Measurements from ENCODE around the gene ZNF234.

The ZNF234 gene

GRCh38 chr19:44092108-44092507, 49.2 kb upstream of the ZNF234 start (continued):
- TF ChIP-seq PATZ1 (CRISPR knock-in tag; IDR thresholded peaks at IDR 0.05; ENCODE audit: borderline replicate concordance): no peak

- no peak for TF ChIP-seq ARNTL (CRISPR knock-in tag; IDR thresholded peaks at IDR 0.05; ENCODE audit: borderline replicate concordance, low read depth)
- 0 out of 2 replicates have a peak, but pooled peaks have one; percentile 42 for TF ChIP-seq CSDC2 (CRISPR knock-in tag; IDR thresholded peaks at IDR 0.05)
- TF ChIP-seq ESRRG (CRISPR knock-in tag; IDR thresholded peaks at IDR 0.05): no peak
- TF ChIP-seq ISL1 (CRISPR knock-in tag; IDR thresholded peaks at IDR 0.05): no peak
- no peak for TF ChIP-seq CSRNP3 (CRISPR knock-in tag; IDR thresholded peaks at IDR 0.05)
- TF ChIP-seq CREB5 (CRISPR knock-in tag; IDR thresholded peaks at IDR 0.05; ENCODE audit: low read depth): no peak
- TF ChIP-seq GLIS3 (CRISPR knock-in tag; IDR thresholded peaks at IDR 0.05): no peak
- no peak for TF ChIP-seq SNAI2 (CRISPR knock-in tag; IDR thresholded peaks at IDR 0.05)
- TF ChIP-seq ZNF70 (CRISPR knock-in tag; IDR thresholded peaks at IDR 0.05): no peak
- TF ChIP-seq, protein P1, sequence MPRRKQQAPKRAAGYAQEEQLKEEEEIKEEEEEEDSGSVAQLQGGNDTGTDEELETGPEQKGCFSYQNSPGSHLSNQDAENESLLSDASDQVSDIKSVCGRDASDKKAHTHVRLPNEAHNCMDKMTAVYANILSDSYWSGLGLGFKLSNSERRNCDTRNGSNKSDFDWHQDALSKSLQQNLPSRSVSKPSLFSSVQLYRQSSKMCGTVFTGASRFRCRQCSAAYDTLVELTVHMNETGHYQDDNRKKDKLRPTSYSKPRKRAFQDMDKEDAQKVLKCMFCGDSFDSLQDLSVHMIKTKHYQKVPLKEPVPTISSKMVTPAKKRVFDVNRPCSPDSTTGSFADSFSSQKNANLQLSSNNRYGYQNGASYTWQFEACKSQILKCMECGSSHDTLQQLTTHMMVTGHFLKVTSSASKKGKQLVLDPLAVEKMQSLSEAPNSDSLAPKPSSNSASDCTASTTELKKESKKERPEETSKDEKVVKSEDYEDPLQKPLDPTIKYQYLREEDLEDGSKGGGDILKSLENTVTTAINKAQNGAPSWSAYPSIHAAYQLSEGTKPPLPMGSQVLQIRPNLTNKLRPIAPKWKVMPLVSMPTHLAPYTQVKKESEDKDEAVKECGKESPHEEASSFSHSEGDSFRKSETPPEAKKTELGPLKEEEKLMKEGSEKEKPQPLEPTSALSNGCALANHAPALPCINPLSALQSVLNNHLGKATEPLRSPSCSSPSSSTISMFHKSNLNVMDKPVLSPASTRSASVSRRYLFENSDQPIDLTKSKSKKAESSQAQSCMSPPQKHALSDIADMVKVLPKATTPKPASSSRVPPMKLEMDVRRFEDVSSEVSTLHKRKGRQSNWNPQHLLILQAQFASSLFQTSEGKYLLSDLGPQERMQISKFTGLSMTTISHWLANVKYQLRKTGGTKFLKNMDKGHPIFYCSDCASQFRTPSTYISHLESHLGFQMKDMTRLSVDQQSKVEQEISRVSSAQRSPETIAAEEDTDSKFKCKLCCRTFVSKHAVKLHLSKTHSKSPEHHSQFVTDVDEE (CRISPR knock-in tag; IDR thresholded peaks at IDR 0.05): peak; percentile 66; the same call in 1 of the 2 replicates
- no peak for TF ChIP-seq RARB (CRISPR knock-in tag; IDR thresholded peaks at IDR 0.05)
- no peak for TF ChIP-seq TCF4 (CRISPR knock-in tag; IDR thresholded peaks at IDR 0.05; ENCODE audit: borderline replicate concordance)
- TF ChIP-seq TOX (CRISPR knock-in tag; IDR thresholded peaks at IDR 0.05; ENCODE audit: borderline replicate concordance): no peak
- no peak for TF ChIP-seq ZC3H10 (CRISPR knock-in tag; IDR thresholded peaks at IDR 0.05)
- TF ChIP-seq, protein P2, sequence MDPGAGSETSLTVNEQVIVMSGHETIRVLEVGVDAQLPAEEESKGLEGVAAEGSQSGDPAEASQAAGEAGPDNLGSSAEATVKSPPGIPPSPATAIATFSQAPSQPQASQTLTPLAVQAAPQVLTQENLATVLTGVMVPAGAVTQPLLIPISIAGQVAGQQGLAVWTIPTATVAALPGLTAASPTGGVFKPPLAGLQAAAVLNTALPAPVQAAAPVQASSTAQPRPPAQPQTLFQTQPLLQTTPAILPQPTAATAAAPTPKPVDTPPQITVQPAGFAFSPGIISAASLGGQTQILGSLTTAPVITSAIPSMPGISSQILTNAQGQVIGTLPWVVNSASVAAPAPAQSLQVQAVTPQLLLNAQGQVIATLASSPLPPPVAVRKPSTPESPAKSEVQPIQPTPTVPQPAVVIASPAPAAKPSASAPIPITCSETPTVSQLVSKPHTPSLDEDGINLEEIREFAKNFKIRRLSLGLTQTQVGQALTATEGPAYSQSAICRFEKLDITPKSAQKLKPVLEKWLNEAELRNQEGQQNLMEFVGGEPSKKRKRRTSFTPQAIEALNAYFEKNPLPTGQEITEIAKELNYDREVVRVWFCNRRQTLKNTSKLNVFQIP (CRISPR knock-in tag; IDR thresholded peaks at IDR 0.05; ENCODE audit: borderline replicate concordance, low read depth): no peak
- TF ChIP-seq ZNF565 (CRISPR knock-in tag; conservative IDR thresholded peaks at IDR 0.05; ENCODE audit: low read depth): no peak
- no peak for TF ChIP-seq ZFP30 (CRISPR knock-in tag; IDR thresholded peaks at IDR 0.05)
- ATAC-seq: peak; percentile 98
Observed at GRCh38 chr19:44093931-44094765, 47.2 kb upstream of the ZNF234 start, which contains the start of gene ZNF224. TSS of gene ZNF224 (plus strand) at chr19:44094361. CDS start at chr19:44097874, 3,513 bp downstream.

GRCh38 chr19:44107751-44108150, 33.6 kb upstream of the ZNF234 start:
- no peak for ATAC-seq
- no peak for TF ChIP-seq ZNF70 (CRISPR knock-in tag; IDR thresholded peaks at IDR 0.05)
- TF ChIP-seq SNAI2 (CRISPR knock-in tag; IDR thresholded peaks at IDR 0.05): no peak
- TF ChIP-seq, protein P1 (CRISPR knock-in tag; IDR thresholded peaks at IDR 0.05): no peak
- no peak for TF ChIP-seq CSRNP3 (CRISPR knock-in tag; IDR thresholded peaks at IDR 0.05)
- TF ChIP-seq ZNF565 (CRISPR knock-in tag; conservative IDR thresholded peaks at IDR 0.05; ENCODE audit: low read depth): no peak
- no peak for TF ChIP-seq TCF4 (CRISPR knock-in tag; IDR thresholded peaks at IDR 0.05; ENCODE audit: borderline replicate concordance)
- TF ChIP-seq RARB (CRISPR knock-in tag; IDR thresholded peaks at IDR 0.05): no peak
- no peak for TF ChIP-seq ZFP3 (CRISPR knock-in tag; IDR thresholded peaks at IDR 0.05)
- TF ChIP-seq PATZ1 (CRISPR knock-in tag; IDR thresholded peaks at IDR 0.05; ENCODE audit: borderline replicate concordance): no peak
- TF ChIP-seq ESRRG (CRISPR knock-in tag; IDR thresholded peaks at IDR 0.05): no peak
- no peak for TF ChIP-seq ZC3H10 (CRISPR knock-in tag; IDR thresholded peaks at IDR 0.05)
- no peak for TF ChIP-seq ZFP30 (CRISPR knock-in tag; IDR thresholded peaks at IDR 0.05)

All from SK-N-SH treated with all-trans-retinoic acid at 6 μM for 48 hours (cell line).